Esophagus squamous epithelium (tissue), 4 donors: ENCODE measurements around the gene RPGRIP1L.

Experiments
- POLR2A ChIP-seq, 4 donors: fragments of 450-650 bp; IDR thresholded peaks; one replicate each; pipeline ENCODE4 v1.6.1; 2017; ENCODE audit warnings: antibody characterized with exemption in 4 of 4, mild to moderate bottlenecking in 4 of 4, moderate library complexity in 3 of 4
- TF ChIP-seq, protein P1 (sequence below), 6 experiments: fragments of 450-650 bp in 4 of 6; fragments of 200-600 bp in 2 of 6; sonication (generic) in 2 of 6; IDR thresholded peaks; one replicate each; pipeline ENCODE4 v1.5.1; 2016 to 2019; ENCODE audit warnings: antibody characterized with exemption in 6 of 6, mild to moderate bottlenecking in 4 of 6, moderate library complexity in 4 of 6

DNA sequence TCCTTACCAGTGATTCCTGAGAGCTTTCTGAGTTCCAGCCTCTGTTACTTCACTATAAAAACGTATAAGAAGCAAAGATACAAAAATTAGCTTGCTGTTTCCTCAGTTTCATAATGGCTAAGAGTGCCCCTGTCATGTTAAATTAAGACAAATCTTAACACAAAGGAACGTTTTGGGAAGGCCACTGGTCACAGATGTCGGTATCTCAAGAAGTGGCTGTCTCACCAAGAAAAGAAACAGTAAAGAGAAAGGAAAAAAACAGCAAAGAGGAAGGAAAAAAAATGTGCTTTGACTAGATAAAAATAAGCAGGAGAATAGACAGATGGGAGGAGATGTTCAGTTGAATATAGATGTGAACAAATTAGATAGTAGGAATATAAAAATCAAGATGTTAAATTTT is 105.9 kb downstream of the RPGRIP1L start:
- TF ChIP-seq, protein P1, sequence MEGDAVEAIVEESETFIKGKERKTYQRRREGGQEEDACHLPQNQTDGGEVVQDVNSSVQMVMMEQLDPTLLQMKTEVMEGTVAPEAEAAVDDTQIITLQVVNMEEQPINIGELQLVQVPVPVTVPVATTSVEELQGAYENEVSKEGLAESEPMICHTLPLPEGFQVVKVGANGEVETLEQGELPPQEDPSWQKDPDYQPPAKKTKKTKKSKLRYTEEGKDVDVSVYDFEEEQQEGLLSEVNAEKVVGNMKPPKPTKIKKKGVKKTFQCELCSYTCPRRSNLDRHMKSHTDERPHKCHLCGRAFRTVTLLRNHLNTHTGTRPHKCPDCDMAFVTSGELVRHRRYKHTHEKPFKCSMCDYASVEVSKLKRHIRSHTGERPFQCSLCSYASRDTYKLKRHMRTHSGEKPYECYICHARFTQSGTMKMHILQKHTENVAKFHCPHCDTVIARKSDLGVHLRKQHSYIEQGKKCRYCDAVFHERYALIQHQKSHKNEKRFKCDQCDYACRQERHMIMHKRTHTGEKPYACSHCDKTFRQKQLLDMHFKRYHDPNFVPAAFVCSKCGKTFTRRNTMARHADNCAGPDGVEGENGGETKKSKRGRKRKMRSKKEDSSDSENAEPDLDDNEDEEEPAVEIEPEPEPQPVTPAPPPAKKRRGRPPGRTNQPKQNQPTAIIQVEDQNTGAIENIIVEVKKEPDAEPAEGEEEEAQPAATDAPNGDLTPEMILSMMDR (IDR thresholded peaks at IDR 0.05) = no peak
- TF ChIP-seq POLR2A (IDR thresholded peaks at IDR 0.05) = no peak
